HG02588 (cell line): ENCODE measurements around the gene SPATA31E1.

ENCODE experiments used
- ATAC-seq: cut with Tn5 transposase; IDR thresholded peaks from one replicate; pipeline ENCODE4 v1.9.1; 2021; ENCODE audit warnings: mild to moderate bottlenecking, moderate library complexity; ENCODE audit not compliant: unreplicated experiment

SPATA31E1 gene

DNA sequence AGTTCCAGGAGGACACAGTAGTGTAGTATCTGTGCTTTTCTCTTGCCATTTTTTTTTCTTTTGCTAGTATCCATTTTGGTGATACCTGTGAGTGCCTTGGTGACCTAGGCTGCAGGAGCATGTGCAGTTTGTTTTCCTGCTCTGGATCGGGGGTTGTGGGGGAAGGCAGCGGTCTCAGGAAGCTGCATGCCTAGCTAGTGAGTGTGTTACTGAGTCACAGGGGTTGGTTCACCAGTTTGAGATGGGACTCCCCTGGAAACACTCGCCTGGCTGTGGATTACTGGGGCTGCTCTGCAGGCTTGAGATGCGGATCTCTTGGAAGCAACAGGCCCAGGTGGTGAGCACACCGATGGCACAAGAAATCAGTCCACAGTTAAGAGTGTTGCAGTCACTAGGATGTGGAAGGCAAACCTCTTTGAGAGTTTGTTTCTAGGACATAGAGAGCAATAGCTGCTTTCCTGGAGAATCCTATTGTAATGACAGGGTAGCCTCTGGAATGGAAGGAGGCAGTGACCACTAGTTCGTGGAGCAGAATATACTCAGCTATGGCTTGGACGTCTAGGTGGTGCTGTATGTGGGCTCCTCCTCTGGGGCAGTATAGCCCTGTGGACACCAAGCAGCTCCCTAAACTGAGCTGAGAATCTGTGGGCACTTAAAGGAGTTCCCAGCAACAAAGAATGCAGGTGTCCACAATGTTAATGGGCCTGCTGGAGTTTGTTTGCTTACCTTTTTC lies 20.0 kb upstream of the SPATA31E1 start:
- ATAC-seq: no peak

DNA sequence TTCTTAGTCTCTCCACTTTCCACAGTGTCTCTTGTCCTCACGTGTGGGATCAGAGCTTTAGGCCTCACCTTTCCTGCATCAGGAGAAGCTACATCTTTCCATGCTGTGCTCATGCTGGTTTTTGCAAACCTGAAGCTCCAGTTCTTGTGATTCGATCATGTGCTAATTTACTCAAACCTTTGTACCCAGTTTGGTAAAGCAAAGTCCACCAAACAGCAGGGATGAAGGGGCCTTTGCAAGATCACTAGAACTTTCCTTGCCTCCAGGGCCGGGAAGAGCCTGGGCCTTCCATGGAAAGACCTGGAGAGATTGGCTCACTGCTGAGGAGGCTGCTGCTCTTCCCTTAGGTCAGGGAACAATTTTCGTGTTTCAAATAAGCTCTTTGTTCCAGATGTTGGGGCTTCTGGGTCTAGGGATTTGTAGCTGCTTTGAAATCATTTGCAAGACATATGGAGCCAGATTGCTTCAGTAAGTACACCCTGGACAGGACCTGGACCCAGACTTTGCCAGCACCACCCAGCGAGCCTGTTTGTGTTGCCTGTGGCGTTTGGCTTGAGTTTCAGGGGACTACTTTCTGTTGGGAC lies 18.7 kb upstream of the SPATA31E1 start:
- ATAC-seq: no peak

DNA sequence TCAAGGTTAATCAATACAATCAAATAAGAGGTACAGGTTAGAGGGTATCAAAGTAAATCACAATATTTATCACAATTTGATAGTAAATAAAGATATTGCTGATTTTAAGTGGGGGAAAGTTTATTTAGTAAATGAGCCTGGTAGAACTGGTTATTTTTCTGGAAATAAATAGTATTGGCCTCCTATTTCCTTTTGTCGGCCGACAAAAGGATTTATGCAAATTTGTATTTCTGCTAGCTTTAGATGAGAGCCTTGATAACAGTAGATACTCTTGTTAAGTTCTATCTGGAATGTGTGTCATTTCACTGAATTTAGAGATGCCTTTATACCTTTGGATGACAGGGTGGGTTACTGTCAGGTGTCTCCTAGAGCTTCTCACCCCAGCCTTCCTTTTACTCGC lies 17.8 kb upstream of the SPATA31E1 start:
- ATAC-seq: no peak

DNA sequence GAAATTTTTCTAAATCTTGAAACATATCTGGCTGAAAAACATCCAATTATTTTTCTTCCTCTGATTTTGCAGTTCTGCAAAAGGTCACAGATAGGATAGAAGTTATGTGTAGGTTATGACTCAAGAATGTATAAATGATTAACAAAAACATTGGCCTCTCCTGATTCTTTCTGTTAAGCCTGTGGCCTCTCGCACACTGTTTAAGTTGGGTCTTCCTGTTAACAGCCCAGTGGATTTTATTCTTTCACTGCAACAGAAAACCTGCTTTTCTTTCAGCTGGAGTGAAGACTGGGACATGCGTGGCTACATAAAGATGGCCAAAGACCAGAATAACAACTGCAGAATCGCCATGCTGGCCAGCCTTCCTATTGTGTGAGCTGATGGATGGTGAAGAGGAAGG lies 17.1 kb upstream of the SPATA31E1 start:
- ATAC-seq: no peak

DNA sequence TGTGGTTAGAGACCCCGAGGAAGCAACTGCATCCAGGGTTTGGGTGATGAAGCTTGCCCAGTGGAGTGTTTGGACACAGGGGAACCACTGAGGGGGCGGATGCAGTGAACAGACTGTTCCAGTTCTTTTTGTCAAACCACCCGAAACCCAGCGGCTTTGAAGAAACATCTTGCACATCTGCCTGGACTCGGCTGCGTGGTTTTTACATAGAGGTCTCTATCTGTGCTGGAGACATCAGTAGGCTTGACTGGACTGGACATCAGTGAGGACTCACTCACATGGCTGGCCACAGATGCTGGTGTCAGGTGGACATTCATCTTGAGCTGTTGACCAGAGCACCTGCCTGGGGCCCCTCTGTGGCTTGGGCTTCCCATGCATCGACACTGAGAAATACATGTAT lies 15.3 kb upstream of the SPATA31E1 start:
- no peak for ATAC-seq

DNA sequence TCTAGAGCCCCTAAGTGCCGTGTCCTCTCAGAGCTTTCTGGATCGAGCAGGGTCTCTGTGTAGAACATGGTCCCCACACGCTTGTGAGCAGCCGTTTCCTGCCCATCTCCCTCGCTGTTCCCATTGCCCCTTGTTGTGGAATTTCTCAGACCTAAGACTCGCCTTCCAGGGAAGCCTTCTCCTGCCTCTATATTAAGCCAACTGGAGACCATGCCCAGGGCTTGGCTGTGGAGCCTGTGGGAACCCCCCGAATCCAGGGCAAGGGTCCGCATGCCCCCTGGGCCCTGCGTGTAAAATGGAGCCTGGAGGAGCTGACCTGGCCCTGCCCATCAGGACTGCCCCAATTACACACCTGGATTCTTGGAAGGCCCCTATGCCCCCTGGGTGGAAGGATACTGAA lies 14.5 kb upstream of the SPATA31E1 start:
- ATAC-seq: no peak

DNA sequence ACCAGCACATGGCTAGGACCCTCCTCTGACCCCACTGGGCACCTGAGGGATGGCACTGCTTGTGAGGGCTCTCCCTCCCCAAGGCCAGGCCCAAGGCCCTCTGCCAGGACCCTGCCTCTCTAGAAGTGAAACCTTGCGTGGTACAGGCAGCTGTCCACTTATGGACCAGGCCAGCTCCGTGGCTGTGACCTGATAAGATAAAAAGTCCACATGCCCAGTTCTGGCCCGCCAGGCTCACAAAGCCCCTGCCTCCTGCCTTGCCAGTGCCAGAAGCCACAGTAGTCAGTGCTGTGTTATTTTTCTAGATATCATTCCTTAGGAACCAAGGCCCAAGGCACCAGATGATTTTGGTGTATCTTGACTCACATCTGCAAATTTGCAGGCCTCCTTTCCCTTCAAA lies 14.0 kb upstream of the SPATA31E1 start:
- no peak for ATAC-seq

DNA sequence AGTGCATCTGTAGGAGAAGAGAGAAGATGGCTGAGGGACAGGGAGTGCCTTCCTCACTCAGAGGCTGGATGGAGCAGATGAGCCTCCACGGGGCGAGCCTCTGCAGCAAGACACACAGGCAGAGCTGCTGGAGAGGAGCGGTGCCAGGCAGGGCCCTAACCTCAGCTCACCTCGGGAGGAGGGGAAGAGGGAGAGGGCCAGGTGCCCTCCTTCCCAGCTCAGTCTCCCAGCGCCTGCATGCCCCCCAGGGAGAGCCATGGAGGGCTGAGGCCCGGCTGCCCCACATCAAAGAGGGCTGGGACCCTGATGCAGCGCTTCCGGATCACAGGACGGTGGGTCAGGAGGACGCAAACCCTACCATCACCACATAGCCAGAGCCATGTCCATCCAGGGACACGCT lies 13.6 kb upstream of the SPATA31E1 start:
- ATAC-seq: no peak

DNA sequence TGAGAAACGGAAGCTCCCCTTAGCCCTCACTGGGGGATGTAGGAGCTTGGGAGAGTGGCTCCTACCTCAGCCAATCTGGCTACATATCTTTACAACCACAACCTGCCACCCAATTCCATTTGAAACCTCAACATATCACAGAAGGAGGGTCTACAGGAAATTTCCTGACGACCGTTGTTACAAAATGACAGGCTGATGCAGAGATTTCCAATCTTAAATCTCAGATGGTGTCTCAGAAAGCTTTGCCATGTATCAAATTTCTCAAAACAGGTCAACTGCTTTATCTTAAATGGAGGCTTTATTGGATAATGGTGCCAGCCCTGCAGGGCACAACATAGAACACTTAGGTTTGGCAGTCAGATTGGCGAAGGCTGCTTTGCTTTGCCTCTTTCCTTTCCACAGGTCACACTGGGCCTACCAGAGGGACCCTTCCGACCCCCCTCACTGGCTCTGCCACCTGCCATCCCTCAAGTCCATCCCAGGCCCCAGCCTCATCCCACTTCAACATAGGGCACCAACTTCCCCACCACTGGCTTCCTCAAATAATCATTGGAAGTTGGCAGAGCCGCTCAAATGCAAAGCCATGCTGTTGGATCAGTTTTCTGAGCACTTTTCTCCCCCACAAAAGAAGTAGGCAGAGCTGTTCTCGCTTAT lies 11.1 kb upstream of the SPATA31E1 start:
- ATAC-seq: no peak

DNA sequence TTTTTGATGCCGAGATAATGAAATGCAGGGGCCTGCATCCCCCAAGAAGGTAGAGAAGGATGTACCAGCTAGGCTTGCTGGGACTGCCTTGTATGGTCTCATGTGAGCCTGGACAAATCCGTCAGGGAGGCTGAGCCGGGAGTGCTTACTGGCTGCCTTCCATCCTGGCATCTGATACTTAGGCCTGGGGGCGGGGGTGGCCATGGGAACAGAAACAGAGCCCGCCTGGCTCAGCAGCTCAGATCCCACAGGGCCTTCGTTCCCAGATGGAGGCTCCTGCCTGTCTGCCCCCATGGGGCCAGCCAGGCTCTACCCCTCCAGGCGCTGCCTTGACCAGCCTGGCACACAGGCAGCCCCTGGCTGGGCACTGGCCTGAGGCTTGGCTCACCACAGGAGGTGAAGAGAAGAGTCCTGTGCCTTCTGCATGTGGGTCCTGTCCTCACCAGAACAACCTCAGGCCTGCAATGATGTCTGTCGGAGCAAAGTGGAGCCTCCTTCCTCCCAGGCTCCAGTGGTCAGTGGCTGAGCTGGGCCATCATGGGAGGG lies 10.5 kb upstream of the SPATA31E1 start:
- ATAC-seq: no peak

DNA sequence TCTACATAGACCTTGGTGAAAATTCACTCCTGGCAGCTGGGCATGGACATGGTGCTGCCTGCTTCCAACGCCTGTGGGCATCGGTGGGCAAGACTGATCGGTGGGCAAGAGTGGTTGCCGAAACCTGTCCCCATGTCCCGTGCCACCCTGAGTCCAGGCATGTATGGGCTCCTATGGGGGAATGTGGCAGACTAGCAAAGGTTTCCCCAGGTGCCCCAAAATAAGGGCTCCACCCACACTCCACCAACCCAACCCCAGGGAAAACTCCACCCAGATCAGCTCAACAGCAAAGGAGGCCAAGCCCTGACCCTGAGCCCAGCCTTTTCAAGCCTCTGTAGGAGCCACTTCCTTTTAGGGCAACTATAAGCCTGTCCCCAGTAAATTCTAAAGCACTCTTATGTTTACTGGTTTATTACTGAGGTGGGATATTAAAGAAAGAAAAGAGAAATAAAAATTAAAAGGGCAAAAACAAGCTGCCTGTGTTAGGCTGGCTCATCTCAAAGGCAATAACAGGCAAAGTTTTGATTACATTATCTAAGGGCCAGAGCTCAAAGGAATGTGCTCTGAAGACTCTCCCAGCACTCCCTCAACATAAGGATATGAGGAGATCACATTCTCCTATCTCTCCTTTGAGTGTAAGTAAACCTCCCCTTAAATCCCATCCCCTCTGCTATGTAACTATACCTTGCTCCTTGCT lies 8.9 kb upstream of the SPATA31E1 start:
- no peak for ATAC-seq

DNA sequence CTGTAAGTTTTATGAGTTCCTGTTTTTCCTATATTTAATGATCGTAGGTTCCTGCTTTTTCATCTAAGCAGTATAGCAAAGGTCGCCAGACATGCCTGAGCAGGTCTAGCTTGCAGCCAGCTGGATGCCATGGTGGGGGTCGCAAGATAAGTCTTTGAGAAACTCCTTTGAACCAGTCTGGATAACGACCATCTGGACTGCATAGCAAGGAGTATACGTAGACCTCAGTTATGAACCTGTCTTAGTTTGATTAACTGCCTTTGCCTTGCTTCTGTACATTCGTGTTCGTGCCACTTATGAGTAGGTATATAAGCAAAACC lies 8.4 kb upstream of the SPATA31E1 start:
- ATAC-seq: no peak

DNA sequence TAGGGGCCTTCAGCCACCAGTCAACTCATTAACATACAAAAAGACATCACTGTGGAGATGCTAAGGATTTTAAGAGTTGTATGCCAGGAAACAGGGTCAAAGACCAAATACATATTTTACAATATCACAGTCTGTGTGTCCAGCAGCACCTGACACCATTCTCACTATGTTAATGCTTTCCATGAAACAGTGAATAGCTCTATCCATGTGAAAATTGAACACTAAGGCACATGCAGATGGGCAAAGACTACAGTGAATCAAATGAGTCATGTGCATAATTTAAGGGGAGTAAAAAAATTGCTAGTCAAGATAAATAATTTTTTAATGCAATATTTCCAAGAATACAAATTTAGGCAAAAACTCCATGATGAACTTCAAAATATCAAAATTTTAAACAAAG lies 7.6 kb upstream of the SPATA31E1 start:
- ATAC-seq: no peak

DNA sequence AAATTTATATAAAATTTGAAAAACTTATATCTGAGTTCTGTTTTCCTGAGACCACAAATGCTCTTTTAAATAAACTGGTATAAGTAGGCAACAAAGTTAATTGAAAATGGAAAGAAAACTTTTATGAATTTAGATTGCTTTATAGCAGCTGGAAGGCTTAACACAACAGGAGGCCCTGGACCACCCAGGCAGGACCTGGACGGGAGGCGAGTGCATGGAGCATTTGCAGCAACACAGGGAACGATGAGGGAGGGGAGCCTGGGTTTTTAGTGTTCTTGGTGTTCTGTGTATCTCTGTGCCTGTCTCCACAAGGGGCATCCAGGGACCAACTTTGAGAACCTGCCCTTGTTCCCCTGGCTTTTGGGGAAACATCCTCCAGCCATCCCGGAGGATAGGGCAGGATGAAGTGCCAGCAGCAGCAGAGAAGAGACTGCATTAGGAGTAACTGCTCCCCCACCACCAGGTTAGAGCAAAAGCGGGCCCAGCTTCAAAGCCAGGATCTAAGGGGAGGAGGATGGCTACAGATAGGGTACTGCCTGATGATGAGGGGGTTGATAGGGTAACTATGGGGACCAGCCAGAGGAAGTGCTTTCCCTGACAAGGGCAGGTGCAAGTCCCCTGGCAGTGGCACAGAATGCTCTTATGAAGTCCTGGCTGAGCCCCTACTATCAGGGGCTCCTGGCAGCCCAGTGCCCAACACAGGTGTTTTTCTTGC lies 6.7 kb upstream of the SPATA31E1 start:
- no peak for ATAC-seq

DNA sequence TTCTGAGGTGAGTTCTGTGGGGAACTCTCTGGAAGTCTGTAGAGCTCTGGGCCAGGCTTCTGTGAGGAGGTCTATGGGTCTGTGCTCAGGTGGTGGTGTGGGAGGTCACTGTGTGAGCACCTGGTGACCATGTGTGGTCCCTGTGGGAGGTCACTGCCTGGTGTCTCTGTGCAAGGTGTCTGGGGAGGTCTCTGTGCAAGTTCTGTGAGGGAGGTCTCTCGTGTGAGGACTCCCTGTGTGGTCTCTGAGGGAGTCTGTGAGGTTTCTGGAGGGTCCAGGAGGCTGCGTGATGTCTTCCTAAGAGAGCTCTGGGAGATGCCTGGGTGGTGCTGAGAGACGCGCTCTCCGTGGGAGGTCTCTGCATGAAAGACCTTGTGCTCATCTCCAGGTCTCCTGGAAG lies 6.0 kb upstream of the SPATA31E1 start:
- ATAC-seq: no peak

DNA sequence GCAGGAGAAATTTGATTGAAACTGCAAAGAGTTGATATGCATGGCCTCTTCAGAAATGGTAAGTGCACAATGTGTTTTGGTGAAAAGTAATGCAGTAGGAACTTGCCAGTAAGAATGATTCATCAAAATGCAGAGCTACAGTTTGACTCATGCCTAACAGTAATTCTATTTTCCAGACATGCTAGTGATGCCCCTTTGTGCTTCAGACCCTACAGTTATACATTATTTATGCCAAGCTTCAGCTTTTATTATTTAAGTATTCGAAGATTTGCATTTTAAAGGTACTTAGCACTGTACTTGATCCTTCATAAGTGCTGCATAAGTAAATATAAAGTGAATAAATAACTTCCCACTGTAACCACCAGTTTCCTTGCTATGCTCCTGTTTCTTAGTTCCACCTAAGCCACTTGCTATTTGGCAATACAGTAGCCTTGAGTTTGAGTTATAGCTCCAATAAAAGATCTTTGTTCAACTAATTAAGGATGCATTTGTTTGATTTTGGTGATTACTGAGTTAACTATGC lies 3.6 kb upstream of the SPATA31E1 start:
- no peak for ATAC-seq

DNA sequence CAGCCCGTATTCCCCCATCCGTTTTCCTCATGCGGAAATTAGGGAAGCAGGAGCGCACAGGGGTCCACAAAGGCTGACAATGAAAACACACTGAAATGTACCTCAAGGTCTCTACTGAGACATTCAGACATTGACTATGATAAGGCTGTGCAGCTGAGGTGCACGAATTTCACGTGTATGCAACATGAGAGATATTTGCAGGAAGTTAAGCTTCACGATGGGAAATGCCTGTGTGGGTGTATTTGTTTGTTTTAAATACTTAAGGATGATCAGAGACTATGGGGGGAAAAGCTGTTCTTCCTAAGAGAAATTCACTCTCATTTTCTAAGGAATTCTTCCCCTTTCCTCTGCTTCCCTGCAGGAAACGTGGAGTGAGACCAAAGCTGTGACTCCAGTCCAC lies 2.6 kb upstream of the SPATA31E1 start:
- ATAC-seq: no peak

DNA sequence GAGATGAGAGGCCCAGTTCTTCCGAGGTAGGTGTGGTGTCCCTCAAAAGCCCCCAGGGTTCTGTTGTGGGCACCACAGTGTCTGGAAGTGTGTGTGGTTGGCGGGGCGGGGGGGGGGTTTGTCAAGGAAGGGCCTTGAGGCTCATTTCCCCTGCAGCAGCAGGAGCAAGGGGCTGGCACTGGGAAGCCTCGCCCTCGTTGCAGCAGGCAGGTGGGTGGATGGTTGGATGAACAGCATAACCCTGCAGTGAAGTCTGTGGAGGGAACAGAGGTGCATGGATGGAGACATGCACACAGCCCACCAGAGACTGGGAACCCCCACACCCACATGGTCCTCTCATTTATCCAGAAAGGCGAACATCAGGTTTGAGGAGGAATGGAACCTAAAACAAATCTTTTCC lies 2.0 kb upstream of the SPATA31E1 start:
- ATAC-seq: no peak

DNA sequence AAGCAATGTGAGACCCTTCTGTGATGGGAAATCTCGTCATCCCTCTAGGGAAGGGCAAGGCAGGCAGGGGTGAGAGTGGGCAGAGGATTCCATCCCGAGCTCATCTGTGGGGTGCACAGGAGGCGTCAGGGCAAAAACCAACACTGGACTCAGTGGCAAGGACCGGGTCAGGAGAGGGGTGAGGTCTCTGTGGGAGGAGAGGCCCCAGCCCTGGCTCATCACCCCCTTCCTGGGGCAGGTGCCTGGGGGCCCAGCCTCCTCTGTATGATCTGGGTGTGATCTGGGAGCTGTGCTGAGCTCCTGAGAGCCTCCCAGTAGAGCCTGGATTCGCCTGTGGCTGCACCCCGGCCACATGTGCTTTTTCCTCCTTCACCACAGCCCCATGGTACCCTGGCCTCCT lies 597 bp downstream of the SPATA31E1 start:
- ATAC-seq: no peak

DNA sequence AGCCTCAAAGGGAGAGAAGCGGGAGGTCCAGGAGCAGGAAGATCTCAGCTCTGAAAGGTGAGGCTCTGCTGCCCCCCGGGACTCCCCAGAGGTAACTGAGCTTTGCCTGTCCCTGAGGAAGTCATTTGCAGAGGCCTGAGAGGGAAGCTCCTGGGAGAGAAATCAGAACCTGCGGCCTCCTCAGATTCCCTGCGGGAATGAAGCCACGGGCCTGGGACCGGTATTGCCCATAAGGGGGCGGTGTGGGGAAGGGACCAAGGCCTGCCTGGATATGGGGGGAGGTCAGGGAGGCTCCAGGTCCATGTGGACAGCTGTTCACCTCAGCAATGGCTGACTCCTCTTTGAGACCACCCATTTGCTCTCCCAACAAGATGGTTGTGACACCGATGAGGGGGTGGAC lies 1.3 kb downstream of the SPATA31E1 start:
- ATAC-seq: no peak
